ENCODE results near the gene RPS2.

- TF ChIP-seq CTCF (IDR thresholded peaks at IDR 0.05) (no peak), POLR2A (IDR thresholded peaks at IDR 0.05) (no peak)
These were observed 44.6 kb upstream of the RPS2 start for GRCh38 chr16:2009164-2009711.
